Measurements from ENCODE around the gene SPIRE1.
A peak's percentile ranks its signal among the peaks of the same experiment; 100 is the strongest.
"Not testable (repeated sequence)": the region's sequence is repeated elsewhere in the genome, so short reads cannot be mapped to it uniquely, and the experiment has no call there.

SPIRE1 gene

DNA sequence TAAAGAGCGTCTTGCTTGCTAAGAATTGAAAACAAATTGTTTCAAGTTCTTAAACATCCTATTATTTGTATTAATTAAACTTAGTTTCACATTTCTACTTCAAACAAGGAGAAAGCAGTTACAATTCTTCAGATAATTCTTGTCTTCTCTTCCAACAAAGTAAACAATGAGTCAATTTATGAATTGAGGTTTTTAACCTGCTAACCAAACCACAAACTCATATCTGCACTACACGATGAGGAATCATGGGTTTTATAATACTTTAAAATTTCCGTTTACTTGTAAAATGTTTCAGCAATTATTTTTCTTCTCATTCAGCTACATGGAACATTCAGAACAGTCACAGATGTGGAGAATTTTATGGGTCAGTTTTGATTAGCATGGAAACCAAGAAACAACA, 114.2 kb downstream of the SPIRE1 start:
- no peaks in the 10 kb centered on the region for H3K79me2 ChIP-seq (ENCODE audit: control insufficient read depth, insufficient read depth, low read length)
- no peak overlapping the region for H2AK5ac ChIP-seq (ENCODE audit: low read length)
- H3K56ac ChIP-seq (ENCODE audit: low read length): no peak overlapping the region
- no peak overlapping the region for H3K18ac ChIP-seq (ENCODE audit: low read length)
- H3K27me3 ChIP-seq (ENCODE audit: insufficient read depth, low read length, poor library complexity): no peaks in the 10 kb centered on the region
- no CpG with 5 or more reads among the region's 3 CpGs for WGBS (ENCODE audit: extremely low coverage, insufficient coverage, low lambda C conversion rate)
- H4K8ac ChIP-seq (ENCODE audit: low read depth, low read length): no peak overlapping the region
- no peak overlapping the region for H3K4me2 ChIP-seq (ENCODE audit: low read length)
- no peak overlapping the region for H3K4me3 ChIP-seq (ENCODE audit: low read length)
- H3K36me3 ChIP-seq (ENCODE audit: control insufficient read depth, insufficient read depth, low read length): no peaks in the 10 kb centered on the region
- no peak for DNase-seq
- no peak overlapping the region for H3K9ac ChIP-seq (ENCODE audit: low read length)
- no peak overlapping the region for H3K4ac ChIP-seq (ENCODE audit: low read depth, low read length)
- no peaks in the 10 kb centered on the region for H3K4me1 ChIP-seq (ENCODE audit: control insufficient read depth, low read depth, low read length)
- H3K23ac ChIP-seq (ENCODE audit: low read length): no peak overlapping the region
- no peak overlapping the region for H4K5ac ChIP-seq (ENCODE audit: low read length)
- no peak overlapping the region for H2BK120ac ChIP-seq (ENCODE audit: low read depth, low read length)
- no peak overlapping the region for H2BK15ac ChIP-seq (replicated peaks; ENCODE audit: low read depth)
- no peak overlapping the region for H2BK5ac ChIP-seq (ENCODE audit: low read length)
- H3K79me1 ChIP-seq (ENCODE audit: low read length): no peaks in the 10 kb centered on the region
- no peak overlapping the region for H3K27ac ChIP-seq (ENCODE audit: low read depth, low read length)

GRCh38 chr18:12540751-12541150, 117.2 kb downstream of the SPIRE1 start:
- no peak overlapping the region for H3K9ac ChIP-seq (ENCODE audit: low read length)
- no CpG with 5 or more reads among the region's 2 CpGs for WGBS (ENCODE audit: extremely low coverage, insufficient coverage, low lambda C conversion rate)
- no peak overlapping the region for H3K4me2 ChIP-seq (ENCODE audit: low read length)

GRCh38 chr18:12539158-12539557, 118.7 kb downstream of the SPIRE1 start:
- not testable (repeated sequence) for H3K79me1 ChIP-seq (ENCODE audit: low read length); H3K56ac ChIP-seq (ENCODE audit: low read length); H4K8ac ChIP-seq (ENCODE audit: low read depth, low read length); H3K18ac ChIP-seq (ENCODE audit: low read length); H2BK5ac ChIP-seq (ENCODE audit: low read length); H3K4me2 ChIP-seq (ENCODE audit: low read length); H3K23ac ChIP-seq (ENCODE audit: low read length); H3K4me3 ChIP-seq (ENCODE audit: low read length); DNase-seq; H3K36me3 ChIP-seq (ENCODE audit: control insufficient read depth, insufficient read depth, low read length); H3K9ac ChIP-seq (ENCODE audit: low read length); H3K79me2 ChIP-seq (ENCODE audit: control insufficient read depth, insufficient read depth, low read length); H3K27me3 ChIP-seq (ENCODE audit: insufficient read depth, low read length, poor library complexity); H2AK5ac ChIP-seq (ENCODE audit: low read length); H4K5ac ChIP-seq (ENCODE audit: low read length); H3K4me1 ChIP-seq (ENCODE audit: control insufficient read depth, low read depth, low read length); H2BK15ac ChIP-seq (replicated peaks; ENCODE audit: low read depth); H3K27ac ChIP-seq (ENCODE audit: low read depth, low read length); H2BK120ac ChIP-seq (ENCODE audit: low read depth, low read length); H3K4ac ChIP-seq (ENCODE audit: low read depth, low read length)
- WGBS (ENCODE audit: extremely low coverage, insufficient coverage, low lambda C conversion rate): no CpG with 5 or more reads among the region's 4 CpGs

More at GRCh38 chr18:12540751-12541150, 117.2 kb downstream of the SPIRE1 start:
- Histone ChIP-seq H3K4me1 (ENCODE audit: control insufficient read depth, low read depth, low read length) (no peaks in the 10 kb centered on the region), H3K56ac (ENCODE audit: low read length) (no peak overlapping the region), H3K4ac (ENCODE audit: low read depth, low read length) (no peak overlapping the region), H3K23ac (ENCODE audit: low read length) (no peak overlapping the region), H3K36me3 (ENCODE audit: control insufficient read depth, insufficient read depth, low read length) (no peaks in the 10 kb centered on the region), H3K79me1 (ENCODE audit: low read length) (no peaks in the 10 kb centered on the region), H3K79me2 (ENCODE audit: control insufficient read depth, insufficient read depth, low read length) (no peaks in the 10 kb centered on the region), H2BK15ac (replicated peaks; ENCODE audit: low read depth) (no peak overlapping the region), H2BK5ac (ENCODE audit: low read length) (no peak overlapping the region), H3K27me3 (ENCODE audit: insufficient read depth, low read length, poor library complexity) (no peaks in the 10 kb centered on the region), H2BK120ac (ENCODE audit: low read depth, low read length) (no peak overlapping the region), H4K5ac (ENCODE audit: low read length) (no peak overlapping the region), H3K18ac (ENCODE audit: low read length) (no peak overlapping the region), H3K4me3 (ENCODE audit: low read length) (no peak overlapping the region), H2AK5ac (ENCODE audit: low read length) (no peak overlapping the region), H4K8ac (ENCODE audit: low read depth, low read length) (no peak overlapping the region), H3K27ac (ENCODE audit: low read depth, low read length) (no peak overlapping the region)
- DNase-seq: peak; percentile 47

- Histone ChIP-seq H4K5ac (ENCODE audit: low read length) (no peak overlapping the region), H3K36me3 (ENCODE audit: control insufficient read depth, insufficient read depth, low read length) (no peaks in the 10 kb centered on the region), H3K23ac (ENCODE audit: low read length) (no peak overlapping the region), H2AK5ac (ENCODE audit: low read length) (no peak overlapping the region), H3K79me1 (ENCODE audit: low read length) (no peaks in the 10 kb centered on the region), H3K18ac (ENCODE audit: low read length) (no peak overlapping the region), H3K79me2 (ENCODE audit: control insufficient read depth, insufficient read depth, low read length) (no peaks in the 10 kb centered on the region), H2BK15ac (replicated peaks; ENCODE audit: low read depth) (no peak overlapping the region), H3K9ac (ENCODE audit: low read length) (no peak overlapping the region), H2BK120ac (ENCODE audit: low read depth, low read length) (no peak overlapping the region), H3K4ac (ENCODE audit: low read depth, low read length) (no peak overlapping the region), H3K56ac (ENCODE audit: low read length) (no peak overlapping the region), H3K4me3 (ENCODE audit: low read length) (no peak overlapping the region), H2BK5ac (ENCODE audit: low read length) (no peak overlapping the region), H3K4me2 (ENCODE audit: low read length) (no peak overlapping the region), H3K27ac (ENCODE audit: low read depth, low read length) (no peak overlapping the region), H3K27me3 (ENCODE audit: insufficient read depth, low read length, poor library complexity) (no peaks in the 10 kb centered on the region), H4K8ac (ENCODE audit: low read depth, low read length) (no peak overlapping the region), H3K4me1 (ENCODE audit: control insufficient read depth, low read depth, low read length) (no peaks in the 10 kb centered on the region)
- DNase-seq: no peak
- no CpG with 5 or more reads among the region's 2 CpGs for WGBS (ENCODE audit: extremely low coverage, insufficient coverage, low lambda C conversion rate)
Observed at GRCh38 chr18:12534820-12535219, 123.1 kb downstream of the SPIRE1 start.

GRCh38 chr18:12532661-12533060, 125.2 kb downstream of the SPIRE1 start:
- WGBS (ENCODE audit: extremely low coverage, insufficient coverage, low lambda C conversion rate): no CpG with 5 or more reads among the region's 3 CpGs
- Histone ChIP-seq H3K18ac (ENCODE audit: low read length) (no peak overlapping the region), H3K56ac (ENCODE audit: low read length) (no peak overlapping the region), H2BK15ac (replicated peaks; ENCODE audit: low read depth) (no peak overlapping the region), H3K4me1 (ENCODE audit: control insufficient read depth, low read depth, low read length) (no peaks in the 10 kb centered on the region), H3K79me2 (ENCODE audit: control insufficient read depth, insufficient read depth, low read length) (no peaks in the 10 kb centered on the region), H2AK5ac (ENCODE audit: low read length) (no peak overlapping the region), H3K4me2 (ENCODE audit: low read length) (no peak overlapping the region), H4K5ac (ENCODE audit: low read length) (no peak overlapping the region), H3K36me3 (ENCODE audit: control insufficient read depth, insufficient read depth, low read length) (no peaks in the 10 kb centered on the region), H3K27me3 (ENCODE audit: insufficient read depth, low read length, poor library complexity) (no peaks in the 10 kb centered on the region), H3K9ac (ENCODE audit: low read length) (no peak overlapping the region), H2BK120ac (ENCODE audit: low read depth, low read length) (no peak overlapping the region), H3K4me3 (ENCODE audit: low read length) (no peak overlapping the region), H3K27ac (ENCODE audit: low read depth, low read length) (no peak overlapping the region), H3K23ac (ENCODE audit: low read length) (no peak overlapping the region), H4K8ac (ENCODE audit: low read depth, low read length) (no peak overlapping the region), H2BK5ac (ENCODE audit: low read length) (no peak overlapping the region), H3K79me1 (ENCODE audit: low read length) (no peaks in the 10 kb centered on the region), H3K4ac (ENCODE audit: low read depth, low read length) (no peak overlapping the region)
- DNase-seq: no peak

- H2BK120ac ChIP-seq (ENCODE audit: low read depth, low read length): no peak overlapping the region
- WGBS (ENCODE audit: extremely low coverage, insufficient coverage, low lambda C conversion rate): no CpG with 5 or more reads among the region's 1 CpG
- no peak overlapping the region for H3K4ac ChIP-seq (ENCODE audit: low read depth, low read length)
- no peak overlapping the region for H3K4me3 ChIP-seq (ENCODE audit: low read length)
- no peaks in the 10 kb centered on the region for H3K79me1 ChIP-seq (ENCODE audit: low read length)
- H3K18ac ChIP-seq (ENCODE audit: low read length): no peak overlapping the region
- DNase-seq: no peak
- no peak overlapping the region for H3K4me2 ChIP-seq (ENCODE audit: low read length)
- H2AK5ac ChIP-seq (ENCODE audit: low read length): no peak overlapping the region
- no peak overlapping the region for H2BK5ac ChIP-seq (ENCODE audit: low read length)
- no peaks in the 10 kb centered on the region for H3K4me1 ChIP-seq (ENCODE audit: control insufficient read depth, low read depth, low read length)
- H3K56ac ChIP-seq (ENCODE audit: low read length): no peak overlapping the region
- no peaks in the 10 kb centered on the region for H3K36me3 ChIP-seq (ENCODE audit: control insufficient read depth, insufficient read depth, low read length)
- no peak overlapping the region for H3K9ac ChIP-seq (ENCODE audit: low read length)
- H4K8ac ChIP-seq (ENCODE audit: low read depth, low read length): no peak overlapping the region
- H3K23ac ChIP-seq (ENCODE audit: low read length): no peak overlapping the region
- no peak overlapping the region for H4K5ac ChIP-seq (ENCODE audit: low read length)
- no peak overlapping the region for H3K27ac ChIP-seq (ENCODE audit: low read depth, low read length)
- H3K27me3 ChIP-seq (ENCODE audit: insufficient read depth, low read length, poor library complexity): no peaks in the 10 kb centered on the region
- no peak overlapping the region for H2BK15ac ChIP-seq (replicated peaks; ENCODE audit: low read depth)
- H3K79me2 ChIP-seq (ENCODE audit: control insufficient read depth, insufficient read depth, low read length): no peaks in the 10 kb centered on the region
Observed at GRCh38 chr18:12531749-12532148, 126.2 kb downstream of the SPIRE1 start.

All from mesendoderm (in vitro differentiated cells).